8988T (cell line): ENCODE results near the gene PLAAT4.
"Not testable (repeated sequence)": the region's sequence is repeated elsewhere in the genome, so short reads cannot be mapped to it uniquely, and the experiment has no call there.

Experiments used
- DNase-seq: peaks from one replicate; pipeline ENCODE4 v3.0.0; 2011

The PLAAT4 gene

DNA sequence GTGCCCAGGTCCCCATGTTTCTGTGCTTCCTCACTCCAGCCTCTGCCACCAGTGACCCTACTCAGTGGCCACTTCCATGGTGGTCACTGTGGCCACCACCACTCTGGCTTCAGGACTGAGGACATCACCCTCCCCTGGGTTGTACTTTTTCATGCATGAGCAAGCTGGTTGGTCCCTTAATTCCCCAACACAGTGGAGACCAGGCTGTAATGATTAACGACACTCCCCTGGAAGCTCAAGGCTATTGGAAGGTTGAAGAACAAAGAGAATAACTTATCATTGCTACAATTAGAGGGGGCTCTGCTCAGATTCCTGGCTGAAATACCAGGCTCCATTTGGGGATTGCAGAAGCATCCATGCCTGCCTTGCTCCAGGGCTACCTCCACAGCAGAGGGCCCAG is 10.5 kb downstream of the PLAAT4 start:
- DNase-seq, result no peak

DNA sequence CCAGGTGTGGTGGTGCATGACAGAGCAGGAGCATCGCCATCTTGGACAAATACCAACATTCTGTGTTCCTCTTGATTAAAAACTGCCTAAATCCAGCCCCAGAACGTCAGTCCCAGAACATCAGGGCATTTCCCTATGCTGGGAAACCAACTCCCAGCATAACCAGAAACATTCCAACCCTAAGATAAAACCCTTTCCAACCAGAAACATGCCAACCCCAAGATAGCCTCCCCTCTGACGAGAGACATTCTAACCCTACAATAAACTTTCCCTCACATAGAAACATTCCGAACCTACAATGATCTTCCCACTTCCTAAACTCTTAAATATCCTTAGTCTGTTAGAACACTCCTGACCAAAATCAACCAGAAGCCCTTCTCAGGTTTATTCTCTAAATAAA is 11.6 kb downstream of the PLAAT4 start:
- no peak for DNase-seq

DNA sequence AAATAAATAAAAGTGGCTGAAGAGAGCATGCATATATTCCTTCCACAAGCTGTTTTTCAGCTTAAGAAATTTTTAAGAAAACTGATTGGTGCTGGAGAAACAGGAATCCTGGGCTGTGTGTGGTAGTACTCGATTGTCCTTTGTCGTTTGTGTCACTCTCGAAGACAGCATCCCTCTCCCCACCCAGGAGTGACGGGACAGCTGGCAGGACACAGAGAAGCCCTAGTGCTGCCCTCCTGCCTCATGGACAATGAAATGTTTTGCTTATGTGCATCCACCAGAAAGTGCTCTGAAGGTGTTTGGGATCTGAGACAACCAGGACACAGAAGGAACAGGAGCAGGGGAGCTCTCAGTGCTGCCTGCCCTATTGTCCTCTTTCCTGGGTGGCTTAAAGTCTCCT is 12.8 kb downstream of the PLAAT4 start:
- DNase-seq, result no peak

DNA sequence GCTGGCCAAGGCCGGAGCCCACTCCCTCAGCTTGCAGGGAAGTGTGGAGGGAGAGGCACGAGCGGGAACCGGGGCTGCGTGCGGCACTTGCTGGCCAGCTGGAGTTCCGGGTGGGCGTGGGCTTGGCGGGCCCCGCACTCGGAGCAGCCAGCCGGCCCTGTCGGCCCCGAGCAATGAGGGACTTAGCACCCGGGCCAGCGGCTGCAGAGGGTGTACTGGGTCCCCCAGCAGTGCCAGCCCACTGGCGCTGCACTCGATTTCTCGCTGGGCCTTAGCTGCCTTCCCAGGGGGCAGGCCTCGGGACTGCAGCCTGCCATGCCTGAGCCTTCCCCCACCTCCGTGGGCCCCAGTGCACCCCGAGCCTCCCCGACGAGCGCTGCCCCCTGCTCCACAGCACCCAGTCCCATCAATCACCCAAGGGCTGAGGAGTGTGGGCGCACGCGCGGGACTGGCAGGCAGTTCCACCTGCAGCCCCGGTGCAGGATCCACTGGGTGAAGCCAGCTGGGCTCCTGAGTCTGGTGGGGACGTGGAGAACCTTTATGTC is 13.6 kb downstream of the PLAAT4 start:
- DNase-seq, result not testable (repeated sequence)

DNA sequence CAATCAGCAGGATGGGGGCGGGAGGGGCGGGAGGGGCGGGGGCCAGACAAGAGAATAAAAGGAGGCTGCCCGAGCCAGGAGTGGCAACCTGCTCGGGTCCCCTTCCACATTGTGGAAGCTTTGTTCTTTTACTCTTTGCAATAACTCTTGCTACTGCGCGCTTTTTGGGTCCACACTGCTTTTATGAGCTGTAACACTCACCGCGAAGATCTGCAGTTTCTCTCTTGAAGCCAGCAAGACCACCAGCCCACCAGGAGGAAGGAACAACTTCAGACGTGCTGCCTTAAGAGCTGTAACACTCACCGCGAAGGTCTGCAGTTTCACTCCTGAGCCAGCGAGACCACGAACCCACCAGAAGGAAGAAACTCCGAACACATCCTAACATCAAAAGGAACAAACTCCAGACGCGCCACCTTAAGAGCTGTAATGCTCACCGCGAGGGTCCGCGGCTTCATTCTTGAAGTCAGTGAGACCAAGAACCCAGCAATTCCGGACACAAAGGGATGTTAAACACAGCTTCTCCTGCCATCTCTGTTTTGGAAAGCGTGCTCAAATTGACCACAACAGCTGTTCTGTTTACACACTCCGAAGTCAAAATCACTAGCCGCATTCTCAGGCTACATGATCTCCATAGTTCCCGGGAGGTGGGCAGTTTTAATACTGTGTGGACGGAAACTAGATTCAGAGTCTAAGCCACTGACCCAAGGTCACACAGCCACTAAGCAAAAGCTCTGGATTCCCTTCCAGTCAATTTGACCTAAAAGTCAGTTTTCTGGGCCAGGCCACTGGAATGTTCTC is 14.7 kb downstream of the PLAAT4 start:
- DNase-seq, result no peak

DNA sequence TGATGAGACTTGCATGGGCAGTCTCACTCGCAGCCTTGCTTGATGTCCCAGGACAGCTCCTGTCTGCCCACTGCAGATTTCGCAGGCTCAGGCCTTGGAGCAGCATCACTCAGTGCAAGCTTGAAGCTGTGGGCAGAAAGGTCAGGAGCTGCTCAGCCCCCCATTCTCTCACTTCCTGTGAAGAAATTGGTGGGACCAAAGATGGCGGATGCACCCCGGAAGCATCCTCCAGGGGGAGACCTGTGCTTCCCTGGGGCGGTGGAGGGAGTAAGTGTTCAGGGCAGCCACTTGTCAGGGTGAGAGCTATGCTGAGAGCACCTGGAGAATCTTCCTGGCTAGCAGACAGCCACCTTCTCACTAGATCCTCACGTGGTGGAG is 15.3 kb downstream of the PLAAT4 start:
- no peak for DNase-seq

DNA sequence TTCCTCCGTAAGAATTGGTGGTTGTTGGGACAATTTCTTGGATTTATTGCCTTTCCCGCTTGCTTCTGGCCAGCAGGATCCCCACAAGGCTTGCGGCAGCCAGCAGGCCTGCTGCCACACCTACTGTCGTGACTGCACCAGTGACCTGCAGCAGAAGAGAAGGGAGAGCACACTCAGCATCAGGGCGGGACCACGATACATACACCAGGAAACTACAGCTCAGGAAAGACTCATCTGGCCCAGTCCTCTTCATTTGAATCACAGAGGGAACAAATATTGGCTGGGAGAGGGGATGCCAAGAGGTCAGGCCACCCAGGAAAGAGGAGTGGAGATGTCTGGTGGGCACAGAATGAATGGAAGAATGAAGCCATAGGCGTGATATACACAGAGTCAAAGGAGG is 16.3 kb downstream of the PLAAT4 start:
- no peak for DNase-seq

DNA sequence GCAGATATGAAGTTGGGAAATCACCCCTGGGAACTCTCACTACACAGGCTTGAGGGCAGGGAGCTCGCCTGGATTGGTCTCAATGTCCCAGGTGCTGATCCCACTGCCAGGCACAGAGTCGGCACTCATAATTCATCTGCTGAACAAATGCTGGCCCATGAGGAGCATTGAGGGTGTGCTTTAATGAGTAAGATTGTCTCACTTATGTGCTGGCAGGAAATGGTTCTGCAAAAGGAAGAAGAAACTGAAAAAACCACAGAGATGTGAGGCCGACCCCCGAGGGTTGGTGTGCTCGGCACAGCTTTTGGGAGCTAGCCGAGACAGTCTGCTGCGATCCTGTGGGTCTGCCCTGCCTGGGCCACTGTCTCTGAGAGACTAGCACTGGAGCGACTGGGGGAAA is 17.2 kb downstream of the PLAAT4 start:
- DNase-seq, result no peak

DNA sequence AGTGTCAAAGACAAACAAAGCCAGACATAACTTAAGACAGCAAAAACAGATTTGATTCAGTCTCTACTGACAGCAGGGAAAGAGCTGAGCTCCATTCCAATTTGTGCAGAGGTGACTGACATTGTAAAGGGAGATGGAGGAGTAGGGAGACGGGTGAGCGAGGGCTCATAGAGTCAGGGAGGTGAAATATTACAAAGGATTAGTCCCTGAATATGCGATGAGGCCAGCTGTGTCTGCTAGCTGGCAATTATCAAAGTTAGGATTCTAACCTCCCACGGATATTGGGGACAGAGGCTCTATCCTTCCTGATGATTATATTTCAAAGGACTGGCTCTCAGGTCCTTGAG is 18.2 kb downstream of the PLAAT4 start:
- DNase-seq, result no peak

DNA sequence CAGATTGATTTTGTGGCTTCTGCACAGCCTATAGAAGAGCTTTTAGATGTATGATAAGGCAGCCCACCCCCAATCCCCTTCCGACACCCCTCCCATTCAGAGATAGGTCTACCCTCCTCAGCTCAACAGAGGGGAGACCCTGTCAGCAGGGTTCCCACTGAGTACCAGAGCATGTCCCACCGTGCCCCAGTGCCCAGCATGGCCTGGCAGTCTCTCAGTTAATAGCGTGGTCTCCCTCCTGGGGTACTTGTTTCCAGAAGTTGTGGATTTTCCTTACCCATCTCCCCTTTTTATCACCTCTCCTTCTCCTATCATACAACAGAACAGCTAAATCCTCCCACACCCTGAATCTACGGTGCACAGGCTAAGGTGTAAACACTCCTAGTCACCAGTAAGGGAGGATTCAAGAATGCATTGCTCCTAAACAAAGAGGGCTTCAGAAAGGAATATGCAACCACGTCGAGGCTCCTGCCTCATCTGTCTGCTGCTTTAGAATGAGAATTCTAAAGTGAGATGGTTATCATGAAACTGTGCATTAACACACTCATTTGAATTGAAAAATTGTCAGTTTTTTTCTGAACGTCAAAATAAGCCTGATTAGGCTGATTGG is 19.9 kb downstream of the PLAAT4 start:
- no peak for DNase-seq

DNA sequence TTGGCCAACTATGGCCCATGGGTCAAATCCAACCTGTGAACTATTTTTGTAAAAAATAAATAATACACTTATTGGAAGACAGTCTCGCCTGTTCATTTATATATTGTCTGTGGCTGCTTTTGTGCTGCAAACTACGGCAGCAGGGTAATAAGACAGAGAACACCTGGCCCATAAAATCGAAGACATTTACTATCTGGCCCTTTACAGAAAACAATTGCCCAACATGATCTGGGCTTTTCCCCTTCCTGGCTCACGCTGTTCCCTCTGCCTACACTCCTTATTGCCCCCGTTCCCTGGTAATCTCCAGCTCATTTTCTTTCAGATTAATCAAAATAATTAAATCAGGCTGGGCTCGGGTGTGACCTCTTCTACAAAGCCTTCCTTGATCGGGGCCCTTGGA is 21.0 kb downstream of the PLAAT4 start:
- DNase-seq, result no peak

DNA sequence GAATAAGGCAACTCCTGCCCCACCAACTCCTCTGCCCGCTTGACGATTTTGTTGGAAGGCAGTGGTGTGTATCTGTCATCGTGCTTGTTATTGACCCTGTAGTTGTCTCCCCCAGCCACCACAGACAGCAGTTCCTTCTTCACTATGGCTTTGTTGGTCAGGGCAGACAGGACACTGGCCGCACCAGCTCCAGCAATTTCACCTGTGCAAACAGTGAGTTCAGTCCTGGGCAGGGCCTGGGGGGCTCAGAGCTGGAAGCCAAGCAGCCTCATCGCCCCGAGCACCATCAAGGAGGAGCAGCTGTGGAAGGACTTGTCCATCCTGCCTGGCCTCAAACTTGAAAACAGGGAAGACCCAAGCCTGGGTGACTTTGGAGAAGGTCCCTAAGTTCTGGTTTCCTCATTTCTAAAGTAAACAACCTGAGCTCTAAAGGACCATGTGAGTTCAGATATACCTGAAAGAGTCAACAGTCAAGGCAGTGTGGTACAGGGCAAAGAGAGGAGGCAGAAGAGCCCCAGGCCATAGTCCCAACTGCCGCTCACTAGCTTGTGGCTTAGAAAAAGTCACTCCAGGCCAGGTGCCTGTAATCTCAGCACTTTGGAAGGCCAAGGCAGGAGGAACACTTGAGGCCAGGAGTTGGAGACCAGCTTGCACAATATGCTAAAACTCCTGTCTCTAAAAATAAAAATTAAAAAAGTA is 22.0 kb downstream of the PLAAT4 start:
- no peak for DNase-seq

DNA sequence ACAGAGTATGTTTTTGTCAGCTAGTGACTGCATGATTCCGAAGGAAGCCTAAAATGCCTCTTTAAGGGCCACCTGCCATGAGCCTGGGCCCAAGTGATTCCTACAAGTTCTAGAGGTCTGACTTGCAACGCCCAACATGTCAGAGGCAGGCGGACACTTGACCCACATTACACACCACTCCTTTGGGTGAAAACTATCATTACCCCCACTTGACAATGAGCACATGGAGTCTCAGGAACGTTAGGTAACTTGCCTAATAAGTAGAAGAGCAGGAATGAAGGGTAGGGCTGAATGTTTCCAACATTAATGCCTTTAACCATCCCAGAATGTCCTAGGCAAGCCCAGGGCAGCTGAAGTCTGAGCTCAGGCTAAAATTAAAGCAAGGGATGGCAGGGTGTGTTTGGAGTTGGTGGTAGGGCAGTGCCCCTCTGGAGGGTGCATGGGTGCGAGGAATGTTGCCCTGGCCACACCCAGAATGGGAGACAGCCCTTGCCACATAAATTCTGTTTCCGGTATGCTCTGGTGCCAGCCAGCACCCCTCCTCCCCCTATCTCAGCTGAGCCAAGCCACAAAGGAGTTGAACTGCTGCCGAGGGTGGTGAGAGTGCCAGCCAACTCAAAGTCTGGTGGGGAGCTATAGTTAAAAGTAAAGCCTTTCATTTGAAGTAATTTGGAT is 24.0 kb downstream of the PLAAT4 start:
- no peak for DNase-seq

DNA sequence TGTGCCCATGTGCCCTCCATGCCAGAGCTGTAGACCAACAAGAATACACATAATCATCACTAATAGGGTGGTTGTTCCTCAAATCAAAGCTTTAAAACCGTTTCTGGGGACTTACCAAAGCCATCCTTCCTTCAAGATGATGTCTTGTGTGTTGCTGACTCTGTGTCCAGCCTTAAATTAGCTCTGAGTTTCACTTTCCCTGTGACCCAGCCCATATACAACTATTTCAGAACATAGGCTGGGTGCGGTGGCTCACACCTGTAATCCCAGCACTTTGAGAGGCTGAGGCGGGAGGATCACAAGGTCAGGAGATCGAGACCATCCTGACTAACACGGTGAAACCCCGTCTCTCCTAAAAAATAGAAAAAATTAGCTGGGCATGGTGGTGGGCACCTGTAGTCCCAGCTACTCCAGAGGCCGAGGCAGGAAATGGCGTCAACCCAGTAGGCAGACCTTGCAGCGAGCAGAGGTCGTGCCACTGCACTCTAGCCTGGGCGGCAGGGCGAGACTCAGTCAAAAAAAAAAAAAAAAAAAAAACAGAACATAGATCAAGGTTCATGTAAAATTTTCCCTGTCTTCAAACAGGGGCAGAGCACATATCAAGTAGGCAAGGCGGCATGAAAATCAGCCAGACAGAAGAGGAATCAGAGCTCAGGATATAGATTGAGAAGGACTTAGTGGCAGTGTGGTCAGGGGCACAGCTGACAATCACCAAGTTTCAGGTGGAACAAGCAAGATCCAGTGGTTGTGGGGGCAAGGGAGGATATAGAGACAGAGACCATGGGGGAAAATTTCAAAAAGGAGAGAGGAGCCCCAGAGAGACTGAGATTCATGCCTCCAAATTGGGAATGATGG is 26.8 kb downstream of the PLAAT4 start, which contains the start of gene PLAAT2:
Gene PLAAT2 (minus strand): TSS at position 179 of the 855 bp plus-strand sequence. CDS start 55 bp downstream, at position 124.
- no peak for DNase-seq

DNA sequence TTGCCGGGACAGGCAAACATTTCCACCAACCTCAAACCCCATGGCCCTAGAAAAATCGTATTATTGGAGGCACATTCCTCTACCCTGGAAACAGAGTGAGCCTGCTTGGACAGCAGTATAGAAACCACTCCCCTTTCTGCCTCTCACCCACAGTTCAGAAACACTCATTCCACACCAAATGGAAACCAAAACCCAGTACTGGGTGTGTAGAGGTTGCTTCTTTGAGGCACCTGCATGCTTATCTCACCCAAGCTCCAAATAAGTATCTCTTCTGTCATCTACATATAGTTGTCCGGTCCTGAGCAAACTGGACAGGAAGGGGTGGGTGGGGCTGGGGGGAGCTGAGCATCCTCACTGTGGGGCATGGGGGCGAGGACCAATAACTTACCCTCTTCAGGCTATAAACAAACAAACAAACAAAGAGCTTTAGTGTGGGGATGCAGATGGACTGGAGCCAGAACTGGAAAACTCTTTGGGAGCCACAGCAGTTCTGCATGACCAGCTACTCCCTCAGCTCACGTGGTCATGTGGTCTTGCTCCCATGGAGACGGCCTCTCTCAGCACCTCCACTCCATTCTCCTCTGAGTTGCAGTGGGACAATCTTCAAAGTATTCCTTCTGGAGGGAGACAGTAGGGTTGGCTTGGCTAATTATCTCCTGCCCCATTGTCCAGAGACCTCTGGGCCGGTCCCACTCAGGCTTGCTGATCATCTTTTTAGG is 27.6 kb downstream of the PLAAT4 start:
- DNase-seq, result no peak

DNA sequence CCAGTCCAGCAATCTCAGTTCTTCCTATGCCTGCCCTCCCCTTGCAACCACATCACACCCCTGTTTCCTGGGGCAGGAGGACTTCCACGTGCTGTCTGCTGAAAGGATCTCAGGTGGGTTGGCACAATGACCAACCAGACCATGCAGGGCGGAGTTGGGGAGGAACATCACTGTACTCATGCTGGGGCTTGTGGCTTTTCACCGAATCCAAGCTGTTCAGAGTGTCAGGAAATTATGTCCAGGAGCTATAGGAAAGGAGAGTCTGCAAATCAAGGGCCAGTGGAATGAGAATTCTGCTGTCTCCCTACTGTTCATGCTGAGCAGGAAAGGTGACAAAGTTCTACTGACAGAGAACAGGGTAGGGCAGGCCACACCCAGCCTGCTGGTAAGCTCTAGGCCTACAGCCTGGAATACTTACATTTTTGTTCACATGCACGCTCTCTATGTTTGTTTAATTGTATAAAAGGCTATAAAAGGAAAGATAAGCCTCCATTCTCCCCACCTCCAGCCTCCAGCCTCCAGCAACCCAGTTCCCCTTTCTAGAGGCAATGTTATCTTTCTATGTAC is 28.3 kb downstream of the PLAAT4 start:
- DNase-seq, result no peak

DNA sequence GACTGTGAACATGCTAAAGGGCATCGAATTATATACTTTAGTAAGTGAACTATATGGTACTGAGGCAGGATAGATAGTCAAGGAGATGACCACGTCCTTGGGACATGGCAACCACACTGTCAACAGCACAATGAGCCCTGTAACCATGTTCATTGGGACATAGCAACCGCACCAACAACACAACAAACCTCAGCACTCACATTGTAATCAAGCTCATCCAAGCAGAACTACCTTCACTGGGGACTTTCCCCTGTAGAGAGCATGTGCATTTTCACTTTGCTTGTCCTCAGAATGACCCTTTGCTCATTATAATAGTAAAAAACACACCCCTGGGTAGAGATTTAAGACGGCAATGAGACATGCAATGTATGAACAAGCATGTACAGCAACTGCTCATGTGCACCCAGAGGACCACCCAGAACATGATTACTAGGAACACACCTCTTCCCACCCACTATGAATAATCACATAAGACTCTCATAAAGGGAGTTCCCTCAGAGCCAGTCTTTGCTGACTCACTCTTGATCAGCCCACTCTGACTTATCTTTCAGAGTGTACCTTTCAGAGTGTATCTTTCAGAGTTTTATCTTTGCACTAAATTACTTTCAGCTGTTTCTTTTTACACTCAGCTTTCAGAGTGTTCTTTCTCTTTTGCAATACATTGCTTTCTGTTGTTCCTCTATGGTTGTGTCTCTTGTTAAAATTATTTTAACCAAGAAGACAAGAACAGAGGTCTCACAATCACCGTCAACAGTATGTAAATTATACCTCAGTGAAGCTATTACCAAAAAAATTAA is 30.6 kb downstream of the PLAAT4 start:
- no peak for DNase-seq

DNA sequence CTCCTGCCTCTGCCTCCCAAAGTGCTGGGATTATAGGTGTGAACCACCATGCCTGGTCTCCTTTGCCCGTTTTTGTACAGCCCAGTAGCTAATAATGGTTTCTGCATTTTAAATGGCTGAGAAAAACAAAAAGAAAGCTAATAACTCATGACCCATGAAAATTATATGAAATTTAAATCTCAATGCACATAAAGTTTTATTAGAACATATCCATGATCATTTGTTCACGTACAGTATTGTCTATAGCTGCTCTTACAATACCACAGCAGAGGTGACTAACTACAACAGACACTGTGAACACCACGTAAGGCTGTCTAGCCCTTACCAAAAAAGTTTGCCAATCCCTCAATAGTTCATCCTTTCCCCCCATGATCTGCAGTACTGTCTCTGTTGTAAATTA is 33.0 kb downstream of the PLAAT4 start:
- no peak for DNase-seq

DNA sequence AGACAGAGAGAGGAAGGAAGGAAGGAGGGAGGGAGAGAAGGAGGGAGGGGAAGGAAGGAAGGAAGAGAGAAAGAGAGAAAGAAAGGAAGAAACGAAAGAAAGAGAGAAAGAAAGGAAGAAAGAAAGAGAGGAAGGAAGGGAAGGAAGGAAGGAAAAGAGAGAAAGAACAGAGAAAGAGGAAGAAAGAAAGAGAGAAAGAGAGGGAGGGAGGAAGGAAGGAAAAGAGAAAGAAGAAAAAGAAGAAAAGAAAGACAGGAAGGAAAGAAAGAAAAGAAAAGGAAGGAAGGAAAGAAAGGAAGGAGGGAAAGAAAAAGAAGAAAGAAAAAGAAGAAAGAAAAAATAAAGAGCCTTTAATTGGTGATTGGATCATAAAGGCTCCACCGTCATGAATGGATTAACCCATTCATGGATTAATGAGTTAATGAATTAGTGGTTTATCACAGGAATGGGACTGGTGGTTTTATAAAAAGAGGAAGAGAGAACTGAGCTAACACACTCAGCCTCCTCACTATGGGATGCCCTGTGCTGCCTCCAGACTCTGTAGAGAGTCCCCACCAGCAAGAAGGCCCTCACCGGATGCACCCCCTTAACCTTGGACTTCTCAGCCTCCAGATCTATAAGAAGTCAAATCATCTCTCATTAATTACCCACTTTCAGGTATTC is 35.5 kb downstream of the PLAAT4 start:
- DNase-seq, result no peak
